Measurements from ENCODE around the gene CELF2.

DNA sequence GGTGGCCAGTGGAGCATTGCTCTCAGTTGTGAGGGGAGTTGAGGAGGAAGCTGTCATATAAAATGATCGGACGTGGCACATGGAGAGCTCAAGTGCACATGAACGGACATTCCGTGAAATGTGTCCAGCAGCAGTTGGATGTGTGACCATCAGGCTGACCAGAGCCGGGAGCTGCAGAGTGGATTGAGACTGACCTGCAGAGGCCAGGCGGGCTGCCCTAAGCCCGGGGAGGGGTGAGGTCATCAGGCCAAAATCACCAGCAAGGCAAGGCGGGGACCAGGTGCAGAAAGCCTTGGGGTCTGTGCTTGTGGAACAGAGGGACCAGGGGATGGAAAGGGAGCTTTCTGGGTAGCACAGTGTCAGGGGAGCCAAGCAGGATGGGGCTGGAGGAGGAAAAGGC is 279.5 kb downstream of the CELF2 start:
- TF ChIP-seq CTCF (conservative IDR thresholded peaks at IDR 0.05), result no peak
- TF ChIP-seq ZFX (IDR thresholded peaks at IDR 0.05), result no peak
